Bladder microvascular endothelial cell (primary cell): ENCODE measurements around the gene ARMS2. TPM values are rescaled to one million over a fixed set of nuclear protein-coding genes. Genes with fewer than 3 reads are reported as not detected.

ENCODE experiments used
- total RNA-seq: library from RNA; depleted of rRNA; stranded (reverse); fragments of >200 nt; gene quantifications from 2 replicates; pipeline ENCODE4 v1.2.3, GENCODE V29; 2014

The ARMS2 gene
- 0.16 TPM in 1 of 2 replicates, not detected in the other for total RNA-seq

GRCh38 chr10:122454603-122455080 is at the start of gene ARMS2:
Gene ARMS2 (plus strand): TSS chr10:122454653. CDS start chr10:122454728, 75 bp downstream.

GRCh38 chr10:122461367-122461728 is 6.9 kb downstream of the ARMS2 start, which contains the start of gene HTRA1:
Gene HTRA1 (plus strand): TSS chr10:122461553. CDS start chr10:122461653, 100 bp downstream.

Other genes with a start within 250 kb of the ARMS2 start
- not detected in 2 replicates for gene BTBD16, start 183.4 kb upstream of the ARMS2 start, total RNA-seq
- gene PLEKHA1, start 79.9 kb upstream of the ARMS2 start, total RNA-seq: 23.6 and 37.9 TPM in 2 replicates
- gene HTRA1, start 6.9 kb downstream of the ARMS2 start, total RNA-seq: 38.7 and 137 TPM in 2 replicates
- gene DMBT1, start 106.1 kb downstream of the ARMS2 start, total RNA-seq: not detected in 2 replicates
- gene C10orf120, start 245.2 kb downstream of the ARMS2 start, total RNA-seq: not detected in 2 replicates